GM10847 (cell line): ENCODE measurements around the gene NPC2.

Experiments
- POLR2A ChIP-seq: IDR thresholded peaks from 2 replicates; pipeline ENCODE4 v1.6.1; 2011; ENCODE audit not compliant: insufficient read length; ENCODE audit errors: extremely low read depth

The NPC2 gene

DNA sequence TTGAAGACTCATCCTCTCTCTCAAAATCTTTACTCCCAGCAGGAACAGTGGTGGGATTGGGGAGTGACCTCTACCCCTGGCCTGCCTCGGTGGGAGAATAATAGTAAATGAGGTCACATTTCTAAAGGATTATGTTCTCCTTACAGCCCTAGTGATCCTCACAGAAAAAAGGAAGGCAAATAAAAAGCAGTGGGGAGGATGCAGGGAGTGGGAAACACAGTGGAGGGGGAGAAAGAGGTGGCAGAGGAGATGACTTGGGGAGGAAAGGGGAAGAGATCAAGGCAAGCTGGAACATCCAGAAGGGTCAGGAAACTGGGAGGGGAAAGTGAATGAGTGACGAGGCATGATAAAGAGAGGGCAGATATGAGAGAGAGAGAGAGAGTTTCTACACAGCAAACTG is 58.8 kb downstream of the NPC2 start:
- TF ChIP-seq POLR2A = no peak

- TF ChIP-seq POLR2A = no peak
Observed at GRCh38 chr14:74429991-74430390, 63.1 kb downstream of the NPC2 start.
